Dermis microvascular lymphatic vessel endothelial cell (primary cell): ENCODE measurements around the gene ZBTB8B. TPM values are rescaled to one million over a fixed set of nuclear protein-coding genes. Genes with fewer than 3 reads are reported as not detected.

Experiments used
- DNase-seq, 2 donors: peaks; one replicate each; pipeline versions ENCODE4 v3.0.0 to v3.0.0-alpha.2; 2010; ENCODE audit warnings: low read depth in 2 of 2
- total RNA-seq: library from RNA; depleted of rRNA; stranded (reverse); fragments of >200 nt; gene quantifications from 2 replicates; pipeline ENCODE4 v1.2.1, GENCODE V29; 2014

Gene ZBTB8B
- total RNA-seq, 1 donor from 2014 or later, result under 0.01 TPM

GRCh38 chr1:32507021-32507420 lies 42.1 kb downstream of the ZBTB8B start:
- DNase-seq, result no peak

- no peak for DNase-seq
Measured at GRCh38 chr1:32508761-32509160, 43.9 kb downstream of the ZBTB8B start.

- no peak for DNase-seq
Measured at GRCh38 chr1:32509939-32510338, 45.1 kb downstream of the ZBTB8B start.

Other genes with a start within 250 kb of the ZBTB8B start
- gene TMEM234, start 242.7 kb upstream of the ZBTB8B start, total RNA-seq, result 8.5 and 11.8 TPM in 2 replicates
- 284 and 321 TPM in 2 replicates for gene EIF3I, start 242.7 kb upstream of the ZBTB8B start, total RNA-seq
- 0.64 and 1.9 TPM in 2 replicates for gene FAM167B, start 217.8 kb upstream of the ZBTB8B start, total RNA-seq
- gene LCK, start 213.8 kb upstream of the ZBTB8B start, total RNA-seq, result under 0.01 TPM in 2 replicates
- gene HDAC1, start 173.0 kb upstream of the ZBTB8B start, total RNA-seq, result 116 and 147 TPM in 2 replicates
- gene MARCKSL1, start 128.8 kb upstream of the ZBTB8B start, total RNA-seq, result 94.7 and 217 TPM in 2 replicates
- 0.64 and 1.4 TPM in 2 replicates for gene FAM229A, start 102.6 kb upstream of the ZBTB8B start, total RNA-seq
- gene TSSK3, start 102.5 kb upstream of the ZBTB8B start, total RNA-seq, result 0.13 and 0.26 TPM in 2 replicates
- 35.0 and 46.5 TPM in 2 replicates for gene BSDC1, start 70.6 kb upstream of the ZBTB8B start, total RNA-seq
- 5.5 and 9.1 TPM in 2 replicates for gene ZBTB8A, start 74.4 kb downstream of the ZBTB8B start, total RNA-seq
- gene ZBTB8OS, start 185.5 kb downstream of the ZBTB8B start, total RNA-seq, result 22.5 and 25.0 TPM in 2 replicates
- gene RBBP4, start 186.1 kb downstream of the ZBTB8B start, total RNA-seq, result 118 and 181 TPM in 2 replicates
- gene SYNC, start 237.7 kb downstream of the ZBTB8B start, total RNA-seq, result 11.7 and 14.7 TPM in 2 replicates